Kidney tubule cell (primary cell): ENCODE results near the gene CCDC93.

Experiments
- DNase-seq: peaks from one replicate; pipeline ENCODE4 v3.0.0-alpha.2; 2018; ENCODE audit warnings: low spot score

CCDC93 gene

GRCh38 chr2:117885308-117885707, 128.6 kb downstream of the CCDC93 start:
- DNase-seq: no peak

GRCh38 chr2:117879003-117879402, 134.9 kb downstream of the CCDC93 start:
- DNase-seq: no peak

GRCh38 chr2:117875786-117876185, 138.1 kb downstream of the CCDC93 start:
- no peak for DNase-seq
